Stimulated activated CD4-positive, alpha-beta T cell treated with anti-CD3 and anti-CD28 coated beads, Interleukin-4, amount 100 ng/mL, for 48 hours (primary cell): ENCODE data around the gene PLBD2.

Source experiments
- DNase-seq, 2 donors: peaks; one replicate each; pipeline ENCODE4 v3.0.0-alpha.2; 2020; ENCODE audit warnings: low read depth in 2 of 2

Gene PLBD2

GRCh38 chr12:113369391-113369985 is 11.1 kb downstream of the PLBD2 start:
- DNase-seq = no peak

DNA sequence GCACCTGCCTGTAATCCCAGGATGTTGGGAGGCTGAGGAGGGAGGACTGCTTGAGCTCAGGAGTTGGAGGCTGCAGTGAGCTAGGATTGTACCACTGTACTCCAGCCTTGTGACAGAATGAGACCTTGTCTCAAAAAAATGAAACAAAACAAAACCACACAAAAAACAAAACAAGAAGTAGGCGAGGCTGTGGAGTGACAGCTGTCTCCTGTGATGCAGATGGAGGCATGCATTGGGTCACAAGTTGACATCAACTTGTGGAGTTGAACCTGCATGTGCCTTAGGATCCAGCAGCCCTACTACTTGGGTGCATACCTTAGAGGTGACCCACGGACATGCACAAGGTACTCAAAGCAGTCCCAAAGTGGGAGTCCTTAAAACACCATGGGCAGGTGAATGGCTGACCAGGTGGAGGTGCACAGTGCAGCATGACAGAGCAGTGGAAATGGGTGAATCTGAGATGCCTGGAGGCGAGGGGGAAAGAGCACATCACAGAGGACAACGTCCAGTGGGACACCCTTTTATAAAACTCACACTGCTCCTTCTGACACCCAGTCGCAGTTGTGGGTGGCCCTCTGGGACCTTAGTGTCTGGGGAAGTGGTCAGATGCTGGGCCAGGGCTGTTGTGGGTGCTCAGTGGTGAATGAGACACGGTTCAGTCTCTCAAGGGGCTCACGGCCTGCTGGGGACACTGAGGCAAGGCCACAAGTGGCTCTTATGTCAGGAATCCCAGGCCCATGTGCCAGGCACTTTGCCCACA is 12.7 kb downstream of the PLBD2 start:
- DNase-seq = no peak

DNA sequence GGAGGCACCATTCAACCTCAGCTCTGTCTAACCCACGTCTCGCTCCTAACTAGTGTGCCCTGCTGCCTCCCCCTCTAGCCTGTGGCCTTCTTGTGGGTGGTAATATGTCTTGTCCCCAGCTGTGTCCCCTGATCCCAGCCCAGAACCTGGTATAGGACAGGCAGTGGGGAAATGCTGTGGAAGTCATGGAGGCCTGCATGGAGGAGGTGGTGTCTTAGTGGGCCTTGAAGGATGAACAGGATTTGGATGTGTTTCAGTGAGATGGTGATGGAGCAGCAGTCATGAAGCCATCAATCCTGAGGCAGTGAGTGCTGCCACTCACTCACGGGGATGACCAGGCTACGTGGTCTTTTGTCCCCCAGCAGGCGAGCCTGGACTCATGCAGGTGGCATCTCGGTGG is 13.4 kb downstream of the PLBD2 start:
- DNase-seq = no peak

GRCh38 chr12:113372371-113372770 is 14.0 kb downstream of the PLBD2 start:
- DNase-seq = no peak

DNA sequence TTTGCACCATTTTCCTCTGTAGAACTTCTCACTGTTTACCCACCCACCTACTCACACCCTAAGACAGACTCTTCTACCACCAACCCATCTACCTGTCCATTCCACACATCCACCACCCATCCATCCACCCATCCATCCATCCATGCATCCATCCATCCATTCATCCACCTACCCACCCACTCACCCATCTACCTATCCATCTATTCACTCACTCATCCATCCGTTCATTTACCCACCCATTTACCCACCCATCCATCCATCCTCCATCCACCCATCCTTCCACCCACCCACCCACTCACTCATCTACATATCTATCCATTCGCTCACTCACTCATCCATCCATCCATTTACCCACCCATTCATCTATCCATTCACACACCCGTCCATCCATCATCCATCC is 15.1 kb downstream of the PLBD2 start:
- no peak for DNase-seq

- no peak for DNase-seq
Observed at GRCh38 chr12:113373969-113374368, 15.6 kb downstream of the PLBD2 start.

DNA sequence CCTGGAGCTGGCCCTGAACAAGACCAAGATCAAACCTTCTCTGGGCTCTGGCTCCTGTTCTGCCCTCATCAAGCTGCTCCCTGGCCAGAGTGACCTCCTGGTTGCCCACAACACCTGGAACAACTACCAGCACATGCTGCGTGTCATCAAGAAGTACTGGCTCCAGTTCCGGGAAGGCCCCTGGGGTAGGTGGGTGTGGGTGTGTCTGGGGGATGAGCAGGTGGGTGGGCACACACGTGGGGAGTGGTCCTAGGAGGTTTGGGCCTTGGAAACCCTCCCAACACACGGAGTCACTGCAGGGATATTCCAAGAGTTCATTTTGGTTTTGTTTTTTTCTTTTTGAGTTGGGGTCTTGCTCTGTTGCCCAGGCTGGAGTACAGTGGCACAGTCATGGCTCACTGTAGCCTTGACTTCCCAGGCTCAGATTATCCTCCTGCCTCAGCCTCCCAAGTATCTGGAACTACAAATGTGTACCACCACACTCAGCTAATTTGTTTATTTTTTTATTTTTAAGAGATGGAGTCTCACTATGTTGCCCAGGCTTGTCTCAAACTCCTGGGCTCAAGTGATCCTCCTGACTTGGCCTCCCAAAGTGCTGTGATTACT is 16.5 kb downstream of the PLBD2 start:
- DNase-seq = no peak

GRCh38 chr12:113378291-113378690 is 19.9 kb downstream of the PLBD2 start:
- DNase-seq = no peak

- no peak for DNase-seq
Observed at GRCh38 chr12:113381220-113381619, 22.8 kb downstream of the PLBD2 start.

- DNase-seq = no peak
Observed at GRCh38 chr12:113382206-113382605, 23.8 kb downstream of the PLBD2 start.

DNA sequence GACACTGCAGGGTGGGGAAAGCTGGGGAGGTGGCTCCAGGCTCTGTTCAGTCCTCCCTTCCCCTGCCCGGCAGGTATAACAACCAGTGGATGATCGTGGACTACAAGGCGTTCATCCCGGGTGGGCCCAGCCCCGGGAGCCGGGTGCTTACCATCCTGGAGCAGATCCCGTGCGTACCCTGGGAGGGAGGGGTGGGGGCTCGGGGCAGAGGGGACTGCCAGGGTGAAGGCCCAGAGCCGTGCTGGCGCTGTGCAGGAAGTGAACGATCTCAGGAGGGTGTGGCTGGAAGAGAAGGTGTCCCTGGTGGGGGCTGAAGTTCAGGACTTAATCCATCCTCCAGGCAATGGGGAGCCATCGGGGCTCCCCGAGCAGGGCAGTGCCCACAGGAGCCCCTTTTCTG is 26.4 kb downstream of the PLBD2 start:
- no peak for DNase-seq

DNA sequence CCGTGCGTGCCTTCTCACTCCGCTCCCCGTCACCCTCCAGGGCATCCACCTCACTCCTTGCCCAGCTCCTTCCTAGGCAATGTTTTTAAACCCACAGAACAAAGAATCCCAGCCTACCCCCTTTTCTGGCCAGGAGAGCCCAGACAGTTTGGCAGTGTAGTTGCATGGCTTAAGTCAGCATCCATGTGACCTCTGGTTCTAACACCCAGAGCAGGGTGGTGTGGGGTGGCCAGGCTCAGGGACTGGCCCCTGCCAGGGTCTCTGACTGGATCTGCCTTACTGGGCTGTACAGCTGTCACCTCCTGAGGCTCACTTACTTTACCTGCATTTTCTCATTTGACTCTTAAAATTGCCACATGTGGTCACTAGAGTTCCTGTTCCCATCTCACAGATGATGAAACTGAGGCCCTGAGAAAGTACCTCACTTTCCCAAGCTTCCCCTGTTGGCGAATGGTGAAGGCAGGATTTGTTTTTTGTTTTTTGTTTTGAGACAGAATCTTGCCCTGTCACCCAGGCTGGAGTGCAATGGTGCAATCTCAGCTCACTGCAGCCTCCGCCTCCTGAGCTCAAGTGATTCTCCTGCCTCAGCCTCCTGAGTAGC is 27.0 kb downstream of the PLBD2 start:
- no peak for DNase-seq

DNA sequence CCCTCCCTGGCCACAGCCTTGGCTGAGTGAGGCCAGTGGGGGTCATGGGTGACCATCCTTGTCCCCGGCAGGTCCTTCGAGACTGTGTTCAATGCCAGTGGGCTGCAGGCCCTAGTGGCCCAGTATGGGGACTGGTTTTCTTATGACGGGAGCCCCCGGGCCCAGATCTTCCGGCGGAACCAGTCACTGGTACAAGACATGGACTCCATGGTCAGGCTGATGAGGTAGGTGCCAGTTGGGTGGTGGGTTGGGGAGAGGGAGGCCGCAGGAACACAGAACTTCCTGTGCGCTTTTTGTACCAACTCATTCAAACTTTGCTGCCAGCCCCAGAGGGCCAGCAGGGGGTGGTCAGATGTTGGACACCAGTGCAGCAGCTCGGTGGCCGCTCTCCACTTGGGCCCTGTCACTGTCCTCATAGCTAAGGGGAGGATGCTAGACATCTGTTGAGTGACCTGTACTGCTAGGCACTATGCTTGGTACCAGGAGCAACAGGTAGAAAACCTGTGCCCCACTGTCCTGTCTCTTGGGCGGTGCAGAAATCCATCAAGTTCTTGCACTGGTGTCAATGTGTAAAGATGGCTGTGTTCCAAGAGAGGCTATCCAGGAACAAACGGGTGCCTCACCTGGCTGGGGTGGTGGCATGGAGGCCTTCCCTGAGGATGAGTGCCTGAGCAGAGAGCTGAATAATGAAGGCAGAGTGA is 28.6 kb downstream of the PLBD2 start:
- DNase-seq = no peak

- no peak for DNase-seq
Observed at GRCh38 chr12:113387631-113388030, 29.2 kb downstream of the PLBD2 start.

DNA sequence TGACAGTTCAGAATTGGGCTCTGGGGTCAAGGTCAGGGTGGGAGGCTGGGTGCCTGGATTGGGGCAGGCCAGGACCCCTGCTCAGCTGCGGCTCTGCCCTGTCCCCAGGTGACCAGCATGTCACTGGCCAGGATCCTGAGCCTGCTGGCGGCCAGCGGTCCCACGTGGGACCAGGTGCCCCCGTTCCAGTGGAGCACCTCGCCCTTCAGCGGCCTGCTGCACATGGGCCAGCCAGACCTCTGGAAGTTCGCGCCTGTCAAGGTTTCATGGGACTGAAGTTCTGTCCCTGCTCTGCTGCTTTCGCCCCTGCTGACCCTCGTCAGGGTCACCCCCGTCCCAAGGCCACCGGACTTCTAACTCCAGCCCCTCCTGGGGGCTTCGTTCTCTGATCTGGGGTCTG is 30.0 kb downstream of the PLBD2 start:
- DNase-seq = no peak

DNA sequence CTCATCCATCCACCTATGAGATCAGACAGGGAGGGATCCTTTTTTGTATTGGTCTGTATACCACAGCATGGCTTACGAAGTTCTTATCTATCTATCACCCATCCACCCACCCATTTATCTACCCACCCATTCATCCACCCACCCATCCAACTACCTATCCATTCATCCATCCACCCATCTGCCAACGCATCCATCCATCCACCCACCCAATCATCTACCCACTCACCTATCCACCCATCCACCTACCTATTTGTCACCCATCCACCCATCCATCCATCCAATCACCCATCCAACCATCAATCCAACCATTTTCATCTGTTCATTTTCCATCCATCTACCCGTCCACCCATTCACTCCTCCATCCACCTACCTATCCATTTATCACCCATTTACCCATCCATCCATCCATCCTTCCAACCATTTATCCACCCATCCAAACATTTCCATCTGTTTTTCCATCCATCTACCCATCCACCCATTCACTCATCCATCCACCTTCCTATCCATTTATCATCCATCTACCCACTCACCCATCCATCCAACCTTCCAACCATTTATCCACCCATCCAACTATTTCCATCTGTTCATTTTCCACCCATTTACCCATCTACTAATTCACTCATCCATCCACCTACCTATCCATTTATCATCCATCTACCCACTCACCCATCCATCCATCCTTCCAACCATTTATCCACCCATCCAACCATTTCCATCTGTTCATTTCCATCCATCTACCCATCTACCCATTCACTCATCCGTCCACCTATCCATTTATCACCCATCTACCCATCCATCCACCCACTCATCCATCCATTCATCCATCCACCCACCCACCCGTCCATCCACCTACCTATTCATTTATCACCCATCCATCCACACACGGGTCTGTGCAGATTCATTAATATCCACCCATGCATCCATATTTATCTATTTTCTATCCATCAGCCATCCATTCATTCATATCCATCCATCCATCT is 32.0 kb downstream of the PLBD2 start:
- DNase-seq = no peak

GRCh38 chr12:113391145-113391544 is 32.8 kb downstream of the PLBD2 start:
- no peak for DNase-seq

- DNase-seq = no peak
Observed at GRCh38 chr12:113391650-113392337, 33.4 kb downstream of the PLBD2 start.

- no peak for DNase-seq
Observed at GRCh38 chr12:113392520-113392919, 34.1 kb downstream of the PLBD2 start.

- no peak for DNase-seq
Observed at GRCh38 chr12:113392988-113393579, 34.7 kb downstream of the PLBD2 start.
